K562 (cell line): ENCODE measurements around the gene LECT2. TPM values are rescaled to one million over a fixed set of nuclear protein-coding genes. Genes with fewer than 3 reads are reported as not detected.

Experiments
- NR1H2 ChIP-seq: sonication (generic); formaldehyde crosslinking; IDR thresholded peaks from 2 replicates; pipeline ENCODE4 v1.4.0; 2020; ENCODE audit warnings: mild to moderate bottlenecking, missing genetic modification reagents
- polyA plus RNA-seq, 8 experiments: library from polyadenylated mRNA; depleted of rRNA in 4 of 8; stranded (reverse) in 5 of 8; unstranded in 3 of 8; fragments of >200 nt; fragmentation: Nextera tagmentation in 2 of 8; fragmentation: Illumina TruSeq in 1 of 8; extraction: Ambion mirVana in 2 of 8; extraction: Trizol in 1 of 8; gene quantifications; 2 replicates each; pipeline versions ENCODE4 v1.2.1 to v1.2.3, GENCODE V29; 2011 to 2014; ENCODE audit warnings: inconsistent platforms in 1 of 8, missing spikeins in 1 of 8
- total RNA-seq, 7 experiments: library from RNA; depleted of rRNA in 6 of 7; stranded (reverse); fragments of >200 nt in 6 of 7; fragmentation: Illumina TruSeq in 2 of 7; extraction: Trizol in 2 of 7; gene quantifications; 2 replicates each; pipeline versions ENCODE4 v1.2.1 to v1.2.3, GENCODE V29; 2011 to 2021; ENCODE audit warnings: low replicate concordance in 1 of 7
- TF ChIP-seq, protein P1 (sequence below): fragments of 450-650 bp; IDR thresholded peaks from 2 replicates; pipeline ENCODE4 v1.6.1; 2016; ENCODE audit warnings: low read depth

LECT2 gene
- total and polyA plus RNA-seq, 9 of the 15 experiments (the other 6 are each of a cell fraction or from before 2014, with no cell fraction given): not detected

DNA sequence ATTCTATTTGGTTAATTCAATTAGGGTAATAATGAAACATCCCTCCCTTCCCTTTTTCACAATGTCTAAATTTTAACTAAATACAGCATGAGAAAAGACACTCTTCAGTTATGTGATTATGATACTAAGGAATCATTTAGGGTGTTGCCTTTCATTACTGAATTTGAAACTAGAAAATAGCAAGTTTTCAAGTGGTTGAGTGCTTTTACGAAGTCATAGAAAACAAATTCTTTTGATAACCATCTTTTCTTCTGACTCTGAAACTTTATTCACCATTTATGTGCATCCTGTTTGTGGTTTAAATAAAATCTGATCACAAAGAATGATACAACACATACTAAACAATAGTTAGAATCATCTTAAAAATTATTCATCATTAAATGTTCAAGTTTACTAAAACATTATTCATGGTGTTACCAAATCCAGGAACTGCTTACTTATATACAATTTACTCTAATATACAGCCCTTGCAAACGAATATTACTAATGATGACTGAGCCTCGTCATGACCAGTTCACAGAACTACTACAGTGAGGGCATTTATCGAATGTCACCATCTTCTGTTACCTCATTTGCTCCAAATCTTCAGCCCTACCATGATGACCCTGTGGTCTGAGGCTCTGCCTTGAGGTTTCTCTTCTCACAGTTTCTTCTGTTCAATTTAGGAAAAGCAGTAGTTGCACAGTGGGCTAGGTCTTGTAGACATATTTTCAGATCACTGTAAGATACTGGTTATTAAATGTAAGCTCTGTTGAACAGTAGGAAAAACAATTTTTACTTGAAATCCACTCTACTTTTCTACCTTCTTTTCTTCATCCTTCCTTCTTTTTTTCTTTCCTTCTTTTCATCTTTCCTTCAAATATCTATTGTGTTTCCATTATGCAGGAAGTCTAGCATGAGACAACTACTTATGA, 40.8 kb downstream of the LECT2 start (continued):
- TF ChIP-seq, protein P1, sequence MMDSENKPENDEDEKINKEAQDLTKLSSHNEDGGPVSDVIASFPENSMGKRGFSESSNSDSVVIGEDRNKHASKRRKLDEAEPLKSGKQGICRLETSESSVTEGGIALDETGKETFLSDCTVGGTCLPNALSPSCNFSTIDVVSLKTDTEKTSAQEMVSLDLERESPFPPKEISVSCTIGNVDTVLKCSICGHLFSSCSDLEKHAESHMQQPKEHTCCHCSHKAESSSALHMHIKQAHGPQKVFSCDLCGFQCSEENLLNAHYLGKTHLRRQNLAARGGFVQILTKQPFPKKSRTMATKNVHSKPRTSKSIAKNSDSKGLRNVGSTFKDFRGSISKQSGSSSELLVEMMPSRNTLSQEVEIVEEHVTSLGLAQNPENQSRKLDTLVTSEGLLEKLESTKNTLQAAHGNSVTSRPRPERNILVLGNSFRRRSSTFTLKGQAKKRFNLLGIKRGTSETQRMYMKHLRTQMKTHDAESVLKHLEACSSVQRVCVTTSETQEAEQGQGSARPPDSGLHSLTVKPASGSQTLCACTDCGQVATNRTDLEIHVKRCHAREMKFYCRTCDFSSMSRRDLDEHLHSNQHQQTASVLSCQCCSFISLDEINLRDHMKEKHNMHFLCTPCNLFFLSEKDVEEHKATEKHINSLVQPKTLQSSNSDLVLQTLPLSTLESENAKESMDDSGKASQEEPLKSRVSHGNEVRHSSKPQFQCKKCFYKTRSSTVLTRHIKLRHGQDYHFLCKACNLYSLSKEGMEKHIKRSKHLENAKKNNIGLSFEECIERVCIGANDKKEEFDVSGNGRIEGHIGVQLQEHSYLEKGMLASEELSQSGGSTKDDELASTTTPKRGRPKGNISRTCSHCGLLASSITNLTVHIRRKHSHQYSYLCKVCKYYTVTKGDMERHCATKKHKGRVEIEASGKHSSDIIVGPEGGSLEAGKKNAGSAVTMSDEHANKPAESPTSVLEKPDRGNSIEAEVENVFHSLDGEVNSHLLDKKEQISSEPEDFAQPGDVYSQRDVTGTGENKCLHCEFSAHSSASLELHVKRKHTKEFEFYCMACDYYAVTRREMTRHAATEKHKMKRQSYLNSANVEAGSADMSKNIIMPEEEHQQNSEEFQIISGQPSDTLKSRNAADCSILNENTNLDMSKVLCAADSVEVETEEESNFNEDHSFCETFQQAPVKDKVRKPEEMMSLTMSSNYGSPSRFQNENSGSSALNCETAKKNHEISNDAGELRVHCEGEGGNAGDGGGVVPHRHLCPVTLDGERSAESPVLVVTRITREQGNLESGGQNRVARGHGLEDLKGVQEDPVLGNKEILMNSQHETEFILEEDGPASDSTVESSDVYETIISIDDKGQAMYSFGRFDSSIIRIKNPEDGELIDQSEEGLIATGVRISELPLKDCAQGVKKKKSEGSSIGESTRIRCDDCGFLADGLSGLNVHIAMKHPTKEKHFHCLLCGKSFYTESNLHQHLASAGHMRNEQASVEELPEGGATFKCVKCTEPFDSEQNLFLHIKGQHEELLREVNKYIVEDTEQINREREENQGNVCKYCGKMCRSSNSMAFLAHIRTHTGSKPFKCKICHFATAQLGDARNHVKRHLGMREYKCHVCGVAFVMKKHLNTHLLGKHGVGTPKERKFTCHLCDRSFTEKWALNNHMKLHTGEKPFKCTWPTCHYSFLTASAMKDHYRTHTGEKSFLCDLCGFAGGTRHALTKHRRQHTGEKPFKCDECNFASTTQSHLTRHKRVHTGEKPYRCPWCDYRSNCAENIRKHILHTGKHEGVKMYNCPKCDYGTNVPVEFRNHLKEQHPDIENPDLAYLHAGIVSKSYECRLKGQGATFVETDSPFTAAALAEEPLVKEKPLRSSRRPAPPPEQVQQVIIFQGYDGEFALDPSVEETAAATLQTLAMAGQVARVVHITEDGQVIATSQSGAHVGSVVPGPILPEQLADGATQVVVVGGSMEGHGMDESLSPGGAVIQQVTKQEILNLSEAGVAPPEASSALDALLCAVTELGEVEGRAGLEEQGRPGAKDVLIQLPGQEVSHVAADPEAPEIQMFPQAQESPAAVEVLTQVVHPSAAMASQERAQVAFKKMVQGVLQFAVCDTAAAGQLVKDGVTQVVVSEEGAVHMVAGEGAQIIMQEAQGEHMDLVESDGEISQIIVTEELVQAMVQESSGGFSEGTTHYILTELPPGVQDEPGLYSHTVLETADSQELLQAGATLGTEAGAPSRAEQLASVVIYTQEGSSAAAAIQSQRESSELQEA: no peak
- TF ChIP-seq NR1H2 (CRISPR knock-in tag): no peak
